ENCODE results near the gene NSUN5. TPM values are rescaled to one million over a fixed set of nuclear protein-coding genes. Genes with fewer than 3 reads are reported as not detected.
"Not testable (repeated sequence)": the region's sequence is repeated elsewhere in the genome, so short reads cannot be mapped to it uniquely, and the experiment has no call there.

The NSUN5 gene
- total and polyA plus RNA-seq, 5 donors, result 14.0 to 18.7 (median 14.8) TPM

DNA sequence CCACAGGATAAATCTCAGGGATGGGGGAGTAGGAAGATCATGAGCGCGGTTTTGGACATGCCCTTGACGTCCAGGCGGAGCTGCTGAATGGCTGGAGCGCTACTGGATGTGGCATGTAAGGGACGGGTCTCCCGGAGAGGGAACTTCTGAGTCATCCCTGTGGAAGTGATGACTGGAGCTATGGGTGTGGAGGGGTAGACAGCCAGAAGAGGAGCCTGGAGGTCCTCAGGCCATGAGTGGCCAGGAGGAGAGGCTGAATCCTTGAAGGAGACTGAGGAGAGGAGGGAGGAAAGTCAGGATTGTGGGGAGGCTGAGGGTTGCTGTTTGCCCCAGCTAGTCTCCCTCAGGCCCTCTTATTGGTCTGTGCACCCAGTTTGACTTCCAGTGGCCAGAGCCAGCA, 2.8 kb upstream of the NSUN5 start:
- H3K9me3 ChIP-seq (ENCODE audit: control insufficient read depth, low read length); intact Hi-C loops (cut with DNase I); ATAC-seq; H3K4me1 ChIP-seq (ENCODE audit: control insufficient read depth, insufficient read depth, low read length); DNase-seq; H3K4me3 ChIP-seq (ENCODE audit: low read length); H3K27me3 ChIP-seq (ENCODE audit: control insufficient read depth, insufficient read depth); H3K27ac ChIP-seq (ENCODE audit: low read length): not testable (repeated sequence)
- 80% methylated on average over 7 of the region's 7 CpGs for WGBS

DNA sequence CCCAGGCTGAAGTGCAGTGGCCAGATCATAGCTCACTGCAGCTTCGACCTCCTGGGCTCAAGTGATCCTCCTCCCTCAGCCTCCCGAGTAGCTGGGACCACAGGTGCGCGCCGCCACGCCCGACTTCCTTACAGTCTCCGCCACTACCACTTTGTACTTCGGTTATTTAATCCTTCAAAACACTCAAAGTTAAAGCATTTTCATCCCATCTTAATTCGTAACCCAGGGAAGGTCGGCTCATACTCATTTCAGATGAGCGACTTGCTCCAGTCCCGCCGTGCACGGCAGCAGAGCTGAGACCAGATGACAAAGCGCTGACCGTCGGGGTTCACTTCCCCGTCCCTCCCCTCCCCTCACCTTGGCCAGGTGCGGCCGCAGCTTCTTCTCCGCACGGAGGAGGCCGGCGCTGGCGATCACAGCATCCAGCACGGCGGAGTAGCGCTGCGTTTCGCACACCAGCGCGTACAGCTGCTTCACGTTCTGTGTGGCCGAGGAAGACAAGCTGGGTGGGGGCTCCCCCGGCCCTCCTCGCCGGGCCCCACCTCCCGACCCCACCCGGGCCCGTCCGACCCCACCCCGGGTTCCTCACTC, 457 bp downstream of the NSUN5 start:
- Histone ChIP-seq H3K27ac (ENCODE audit: low read length) (no peak overlapping the region), H3K27me3 (ENCODE audit: control insufficient read depth, insufficient read depth) (no peaks in the 10 kb centered on the region), H3K9me3 (ENCODE audit: control insufficient read depth, low read length) (no peaks in the 10 kb centered on the region), H3K4me3 (ENCODE audit: low read length) (peak overlapping the region; percentile 58), H3K4me1 (ENCODE audit: control insufficient read depth, insufficient read depth, low read length) (peaks cover 3% of the 10 kb centered on the region)
- ATAC-seq (peak; percentile 49 to 52), DNase-seq (no peak)
- intact Hi-C loops (cut with DNase I), result no loop called here
- WGBS, result 16% methylated on average over 43 of the region's 43 CpGs

DNA sequence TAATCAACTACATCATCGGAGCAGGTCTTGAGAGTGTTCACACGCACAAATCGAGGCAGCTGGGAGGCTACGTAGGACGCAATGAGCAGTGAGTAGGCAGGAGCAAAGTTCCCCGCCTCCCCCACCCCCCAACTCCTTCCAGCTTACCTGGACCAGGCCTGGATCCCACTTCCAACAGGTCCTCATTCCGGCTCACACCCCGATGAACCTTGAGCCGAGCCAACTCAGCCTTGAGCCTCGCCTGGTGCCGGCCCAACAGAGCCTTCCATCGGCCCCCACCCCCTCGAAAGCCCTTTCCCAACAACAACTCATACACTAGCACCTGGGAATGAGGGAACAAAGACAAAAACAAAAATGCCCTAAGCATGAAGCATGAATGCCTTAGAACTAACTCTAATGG, 1.2 kb downstream of the NSUN5 start:
- Histone ChIP-seq H3K9me3 (ENCODE audit: control insufficient read depth, low read length) (no peaks in the 10 kb centered on the region), H3K4me3 (ENCODE audit: low read length) (no peak overlapping the region), H3K4me1 (ENCODE audit: control insufficient read depth, insufficient read depth, low read length) (peaks cover 3% of the 10 kb centered on the region), H3K27me3 (ENCODE audit: control insufficient read depth, insufficient read depth) (no peaks in the 10 kb centered on the region), H3K27ac (ENCODE audit: low read length) (no peak overlapping the region)
- intact Hi-C loops (cut with DNase I), result no loop called here
- no peak for ATAC-seq
- no peak for DNase-seq
- WGBS, result 95% methylated on average over 13 of the region's 13 CpGs

DNA sequence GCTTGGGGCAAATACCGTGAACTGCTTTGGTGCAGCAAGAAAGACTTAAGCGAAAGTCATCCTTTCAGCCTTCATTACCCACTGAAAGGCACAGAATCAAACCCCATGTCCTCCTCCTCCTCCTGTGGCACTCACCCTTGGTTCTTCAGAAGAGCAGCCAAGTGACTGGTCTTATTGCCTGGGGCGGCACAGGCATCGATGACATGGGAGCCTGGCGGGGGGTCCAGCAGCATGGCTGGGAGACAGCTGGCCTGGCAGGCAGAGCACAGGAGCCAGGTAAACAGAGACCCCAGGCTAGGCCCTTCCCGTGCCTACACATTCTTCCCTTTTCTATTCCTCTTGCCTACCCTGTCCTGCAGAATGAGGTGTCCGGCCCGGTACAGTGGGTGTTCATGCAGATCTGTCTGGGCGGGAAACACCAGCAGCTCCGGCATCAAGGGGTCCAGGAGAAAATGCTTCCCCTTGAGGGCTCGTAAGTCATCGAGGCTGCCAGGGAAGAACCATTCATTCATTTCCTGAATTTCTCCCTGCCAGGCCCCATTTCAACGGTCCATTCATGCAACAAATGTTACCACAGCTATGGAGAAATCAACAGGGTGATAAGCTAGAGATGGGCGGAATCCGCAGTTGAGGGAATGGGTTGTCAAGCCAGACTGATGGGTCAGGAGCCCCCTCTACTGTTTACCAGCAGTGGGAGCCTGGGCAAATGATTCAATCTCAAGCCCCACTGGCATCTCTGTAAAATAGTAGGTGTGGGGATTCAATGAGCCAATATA, 3.8 kb downstream of the NSUN5 start:
- intact Hi-C loops (cut with DNase I); H3K4me1 ChIP-seq (ENCODE audit: control insufficient read depth, insufficient read depth, low read length); H3K9me3 ChIP-seq (ENCODE audit: control insufficient read depth, low read length); ATAC-seq; H3K4me3 ChIP-seq (ENCODE audit: low read length); H3K27me3 ChIP-seq (ENCODE audit: control insufficient read depth, insufficient read depth); H3K27ac ChIP-seq (ENCODE audit: low read length): not testable (repeated sequence)
- 79% methylated on average over 11 of the region's 15 CpGs for WGBS
- peak in 1 of 3 donors; percentile 38 for DNase-seq

DNA sequence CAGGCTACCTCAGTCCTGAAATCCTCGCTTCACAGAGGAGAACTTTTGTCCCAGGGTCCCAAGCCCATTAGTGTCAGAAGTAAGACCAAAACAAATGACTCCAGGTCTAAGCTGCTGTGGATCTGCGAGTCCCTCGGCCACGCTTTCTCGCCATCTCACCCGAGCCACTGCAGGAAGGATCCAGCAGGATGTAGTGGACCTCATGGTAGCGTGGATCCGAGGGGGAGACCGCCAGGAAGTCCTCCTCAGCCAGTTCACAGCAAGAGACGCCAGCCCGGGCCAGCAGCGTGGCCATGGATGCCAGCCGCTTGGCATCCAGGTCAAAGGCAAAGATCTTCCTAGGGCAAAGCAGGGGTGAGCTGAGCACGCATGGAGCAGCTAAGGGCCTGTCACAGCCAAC, 4.6 kb downstream of the NSUN5 start:
- H3K4me1 ChIP-seq (ENCODE audit: control insufficient read depth, insufficient read depth, low read length), result peaks cover under 1% of the 10 kb centered on the region
- ATAC-seq (no peak), DNase-seq (peak in 1 of 3 donors; percentile 35)
- no peaks in the 10 kb centered on the region for H3K9me3 ChIP-seq (ENCODE audit: control insufficient read depth, low read length)
- H3K4me3 ChIP-seq (ENCODE audit: low read length), result no peak overlapping the region
- intact Hi-C loops (cut with DNase I), result no loop called here
- H3K27ac ChIP-seq (ENCODE audit: low read length), result no peak overlapping the region
- 85% methylated on average over 14 of the region's 14 CpGs for WGBS
- no peaks in the 10 kb centered on the region for H3K27me3 ChIP-seq (ENCODE audit: control insufficient read depth, insufficient read depth)

DNA sequence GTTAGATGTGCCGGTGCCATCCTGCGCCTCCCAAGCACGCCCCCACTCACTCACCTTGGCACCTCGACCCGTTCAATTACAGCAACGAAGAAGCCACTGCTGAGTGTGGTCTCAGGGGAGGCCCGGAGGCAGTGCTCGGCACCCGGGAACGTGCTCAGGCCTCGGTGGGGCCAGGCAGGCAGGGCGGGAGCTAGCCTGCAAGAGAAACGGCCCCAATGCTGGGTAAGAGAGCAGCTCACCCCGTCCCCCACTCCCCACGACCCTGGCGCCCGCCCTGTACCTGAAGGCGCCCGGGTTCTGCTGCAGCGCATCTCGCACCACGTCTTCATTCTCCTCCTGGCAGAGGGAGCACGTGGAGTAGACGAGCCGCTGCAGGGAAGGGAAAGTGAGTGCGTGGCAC, 5.1 kb downstream of the NSUN5 start:
- Histone ChIP-seq H3K4me3 (ENCODE audit: low read length) (no peak overlapping the region), H3K9me3 (ENCODE audit: control insufficient read depth, low read length) (no peaks in the 10 kb centered on the region), H3K27me3 (ENCODE audit: control insufficient read depth, insufficient read depth) (no peaks in the 10 kb centered on the region), H3K27ac (ENCODE audit: low read length) (no peak overlapping the region), H3K4me1 (ENCODE audit: control insufficient read depth, insufficient read depth, low read length) (no peaks in the 10 kb centered on the region)
- DNase-seq (peak in 2 of 3 donors; percentile 25 to 28), ATAC-seq (no peak)
- intact Hi-C loops (cut with DNase I), result no loop called here
- WGBS, result 91% methylated on average over 26 of the region's 26 CpGs

DNA sequence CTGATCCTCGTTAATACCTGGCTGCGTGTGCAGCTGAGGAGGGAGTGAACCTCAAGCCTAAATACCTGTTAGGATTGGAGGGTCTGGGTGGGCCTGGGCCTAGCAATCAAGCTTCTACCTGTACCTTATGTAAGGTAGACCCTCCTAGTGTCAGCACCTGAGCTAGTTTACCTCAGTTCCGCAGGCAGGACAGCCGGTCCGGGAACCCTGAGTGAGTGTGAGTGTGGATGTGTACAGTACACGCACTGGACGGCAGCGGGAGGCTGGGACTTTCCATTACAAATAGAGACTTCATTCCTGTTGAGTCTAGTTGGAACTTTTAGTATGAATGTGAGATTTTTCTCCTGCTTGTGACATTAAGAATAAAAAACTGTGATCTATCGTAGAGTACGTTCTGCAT, 5.8 kb downstream of the NSUN5 start:
- DNase-seq; H3K9me3 ChIP-seq (ENCODE audit: control insufficient read depth, low read length); H3K27me3 ChIP-seq (ENCODE audit: control insufficient read depth, insufficient read depth); intact Hi-C loops (cut with DNase I); ATAC-seq; H3K4me3 ChIP-seq (ENCODE audit: low read length); H3K27ac ChIP-seq (ENCODE audit: low read length); H3K4me1 ChIP-seq (ENCODE audit: control insufficient read depth, insufficient read depth, low read length): not testable (repeated sequence)
- 94% methylated on average over 10 of the region's 10 CpGs for WGBS

DNA sequence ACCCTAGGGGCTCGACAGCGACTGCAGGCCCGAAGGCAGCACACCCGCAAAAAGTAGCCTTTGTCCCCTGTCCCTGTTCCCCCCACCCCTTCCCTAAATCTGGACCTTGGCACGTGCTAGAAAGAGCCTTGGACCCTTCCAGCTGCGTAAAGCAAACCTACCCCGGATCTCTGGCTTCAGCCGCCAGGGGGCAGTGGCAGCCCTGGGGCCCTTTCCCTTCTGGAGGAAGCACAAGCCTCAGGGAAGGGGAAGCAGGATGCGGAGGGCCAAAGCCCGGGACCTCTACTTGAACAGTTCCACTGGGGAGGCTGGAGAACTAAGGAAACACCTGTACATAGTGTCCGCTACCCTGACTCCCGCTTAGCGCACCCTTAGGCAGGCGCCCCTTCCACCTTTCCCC, 7.5 kb downstream of the NSUN5 start:
- WGBS, result 75% methylated on average over 10 of the region's 14 CpGs
- H3K4me3 ChIP-seq (ENCODE audit: low read length); H3K9me3 ChIP-seq (ENCODE audit: control insufficient read depth, low read length); H3K27me3 ChIP-seq (ENCODE audit: control insufficient read depth, insufficient read depth); H3K27ac ChIP-seq (ENCODE audit: low read length); H3K4me1 ChIP-seq (ENCODE audit: control insufficient read depth, insufficient read depth, low read length); intact Hi-C loops (cut with DNase I); DNase-seq: not testable (repeated sequence)
- peak in 1 of 2 donors; percentile 16 for ATAC-seq

DNA sequence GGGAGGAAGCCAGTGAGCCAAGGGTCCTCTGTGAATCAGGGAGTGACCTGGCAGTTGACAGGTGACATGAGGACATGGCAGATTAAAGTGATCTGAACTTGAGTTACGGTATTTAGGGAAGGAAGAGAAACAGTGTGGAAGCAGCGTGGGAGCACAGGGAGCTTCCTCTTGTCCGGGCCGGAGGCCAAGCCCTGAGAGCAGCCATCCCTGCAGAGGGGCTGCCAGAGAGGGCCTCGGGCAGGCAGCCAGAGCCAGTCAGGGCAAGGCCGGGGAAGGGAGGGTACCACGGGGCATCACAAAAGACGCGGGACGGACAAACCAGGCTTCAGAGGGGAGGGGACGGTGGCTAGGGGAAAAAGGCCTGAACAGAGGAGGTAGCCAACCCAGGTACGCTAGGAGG, 8.8 kb downstream of the NSUN5 start:
- ATAC-seq, result peak; percentile 42 to 47
- H3K27me3 ChIP-seq (ENCODE audit: control insufficient read depth, insufficient read depth); intact Hi-C loops (cut with DNase I); H3K4me3 ChIP-seq (ENCODE audit: low read length); H3K9me3 ChIP-seq (ENCODE audit: control insufficient read depth, low read length); H3K4me1 ChIP-seq (ENCODE audit: control insufficient read depth, insufficient read depth, low read length); H3K27ac ChIP-seq (ENCODE audit: low read length): not testable (repeated sequence)
- 21% methylated on average over 8 of the region's 12 CpGs for WGBS
- DNase-seq, result peak in 1 of 3 donors; percentile 35

DNA sequence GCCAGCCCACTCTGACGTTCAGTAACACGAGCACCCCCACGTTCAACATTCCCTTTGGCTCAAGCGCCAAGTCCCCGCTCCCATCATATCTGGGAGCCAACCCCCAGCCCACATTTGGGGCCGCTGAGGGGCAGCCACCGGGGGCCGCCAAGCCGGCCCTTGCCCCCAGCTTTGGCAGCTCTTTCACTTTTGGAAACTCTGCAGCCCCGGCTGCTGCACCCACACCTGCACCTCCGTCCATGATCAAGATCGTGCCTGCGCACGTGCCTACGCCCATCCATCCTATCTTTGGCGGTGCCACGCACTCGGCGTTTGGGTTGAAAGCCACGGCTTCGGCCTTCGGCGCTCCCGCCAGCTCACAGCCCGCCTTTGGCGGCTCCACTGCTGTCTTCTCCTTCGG, 10.9 kb downstream of the NSUN5 start:
- ATAC-seq, DNase-seq: not testable (repeated sequence)

DNA sequence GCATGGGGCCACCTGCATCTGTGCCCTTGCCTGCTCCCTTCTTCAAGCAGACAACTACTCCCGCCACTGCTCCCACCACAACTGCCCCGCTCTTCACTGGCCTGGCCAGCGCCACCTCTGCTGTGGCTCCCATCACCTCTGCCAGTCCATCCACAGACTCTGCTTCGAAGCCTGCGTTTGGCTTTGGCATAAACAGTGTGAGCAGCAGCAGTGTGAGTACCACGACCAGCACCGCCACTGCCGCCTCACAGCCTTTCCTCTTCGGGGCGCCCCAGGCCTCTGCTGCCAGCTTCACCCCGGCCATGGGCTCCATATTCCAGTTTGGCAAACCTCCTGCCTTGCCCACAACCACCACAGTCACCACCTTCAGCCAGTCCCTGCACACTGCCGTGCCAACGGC, 11.4 kb downstream of the NSUN5 start:
- H3K4me1 ChIP-seq (ENCODE audit: control insufficient read depth, insufficient read depth, low read length); ATAC-seq; H3K9me3 ChIP-seq (ENCODE audit: control insufficient read depth, low read length); H3K27ac ChIP-seq (ENCODE audit: low read length); H3K4me3 ChIP-seq (ENCODE audit: low read length); H3K27me3 ChIP-seq (ENCODE audit: control insufficient read depth, insufficient read depth); intact Hi-C loops (cut with DNase I); DNase-seq: not testable (repeated sequence)
- WGBS, result no CpG with 5 or more reads among the region's 13 CpGs

More for the DNA sequence above, 10.9 kb downstream of the NSUN5 start:
- H3K9me3 ChIP-seq (ENCODE audit: control insufficient read depth, low read length); intact Hi-C loops (cut with DNase I); H3K4me1 ChIP-seq (ENCODE audit: control insufficient read depth, insufficient read depth, low read length); H3K27me3 ChIP-seq (ENCODE audit: control insufficient read depth, insufficient read depth); H3K4me3 ChIP-seq (ENCODE audit: low read length); H3K27ac ChIP-seq (ENCODE audit: low read length): not testable (repeated sequence)
- 92% methylated on average over 26 of the region's 27 CpGs for WGBS
